ENCODE measurements around the gene SEPTIN3.
A peak's percentile ranks its signal among the peaks of the same experiment; 100 is the strongest.

Gene SEPTIN3

GRCh38 chr22:41976961-41977566 is 7.8 kb downstream of the SEPTIN3 start:
- DNase-seq = no peak

GRCh38 chr22:41978732-41979131 is 9.5 kb downstream of the SEPTIN3 start:
- no peak for DNase-seq

DNA sequence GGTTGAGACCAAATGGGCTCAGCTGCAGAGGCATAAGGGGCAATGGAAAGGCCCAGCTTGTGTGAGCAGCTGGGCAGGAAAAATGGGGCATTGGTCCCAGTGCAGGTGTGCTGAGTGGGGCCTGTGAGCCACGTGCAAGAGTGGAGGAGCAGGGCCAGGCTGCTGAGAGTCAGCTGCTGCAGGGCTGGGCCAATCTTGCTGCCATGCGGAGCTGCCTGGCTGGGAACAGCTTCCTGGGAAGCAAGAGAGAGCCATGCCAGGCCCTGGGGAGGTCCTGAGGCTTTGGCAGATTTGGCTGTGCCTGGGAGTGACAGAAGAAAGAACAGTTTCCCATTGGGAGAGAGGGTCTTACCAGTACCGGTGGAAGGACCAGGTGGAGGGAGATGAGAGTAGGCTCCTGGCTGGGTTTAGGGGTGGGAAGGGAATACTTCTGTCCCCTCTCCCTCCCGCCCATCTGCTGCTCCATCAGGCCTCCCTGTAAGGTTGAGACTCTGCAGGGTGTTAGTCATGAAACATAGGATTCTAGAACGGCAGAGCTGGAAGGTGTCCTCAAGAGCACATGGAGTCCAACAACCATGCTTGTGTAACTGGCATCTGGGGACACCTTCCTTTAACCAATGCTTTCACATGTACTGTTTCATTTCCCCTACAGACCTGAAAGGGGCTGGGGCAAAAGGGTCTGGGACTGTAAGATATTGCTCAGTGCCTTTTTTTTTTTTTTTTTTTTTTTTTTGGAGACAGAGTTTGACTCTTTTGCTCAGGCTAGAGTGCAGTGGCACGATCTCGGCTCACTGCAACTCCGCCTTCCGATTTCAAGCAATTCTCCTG is 10.4 kb downstream of the SEPTIN3 start:
- DNase-seq = no peak

GRCh38 chr22:41982865-41983264 is 13.6 kb downstream of the SEPTIN3 start:
- DNase-seq = no peak

- no peak for DNase-seq
Measured at GRCh38 chr22:41983513-41984405, 14.5 kb downstream of the SEPTIN3 start.

DNA sequence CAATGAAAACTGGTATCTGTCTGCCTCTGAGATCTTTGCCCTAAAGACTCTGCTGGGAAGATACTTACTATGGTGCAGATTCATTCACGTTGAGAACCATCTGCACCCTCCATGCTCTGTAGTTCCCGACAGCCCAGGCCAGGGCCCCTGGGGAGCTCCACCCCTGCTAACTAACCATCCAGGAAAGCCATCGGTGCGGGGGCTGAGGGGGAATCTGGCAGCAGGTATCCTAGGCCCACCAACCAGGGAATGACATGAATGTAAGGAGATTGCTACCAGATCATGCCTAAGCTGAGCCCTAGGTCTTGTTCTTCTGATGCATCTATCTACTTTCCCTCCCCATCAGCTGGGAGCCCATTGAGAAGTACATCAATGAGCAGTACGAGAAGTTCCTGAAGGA is 18.0 kb downstream of the SEPTIN3 start:
- DNase-seq = no peak

DNA sequence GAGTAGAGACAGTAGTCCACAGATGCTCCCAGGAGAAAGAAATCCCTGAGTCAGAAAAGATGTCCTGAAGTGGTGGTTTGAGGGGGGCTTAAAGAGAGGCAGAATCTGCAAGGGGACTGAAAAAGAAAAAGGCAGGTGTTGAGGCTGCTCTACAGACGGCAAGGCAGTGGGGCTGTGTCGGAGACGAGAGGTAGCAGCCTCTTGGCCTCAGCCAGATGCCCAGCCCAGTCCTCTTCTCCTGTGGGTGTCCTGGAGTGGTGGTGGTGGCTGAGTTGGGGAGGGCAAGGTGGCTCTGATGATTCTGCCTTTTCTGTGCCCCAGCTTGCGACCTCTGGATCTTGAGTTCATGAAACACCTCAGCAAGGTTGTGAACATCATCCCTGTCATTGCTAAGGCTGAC is 20.0 kb downstream of the SEPTIN3 start:
- no peak for DNase-seq

- no peak for DNase-seq
Measured at GRCh38 chr22:41991111-41991510, 21.9 kb downstream of the SEPTIN3 start.

- DNase-seq = no peak
Measured at GRCh38 chr22:41992496-41992895, 23.3 kb downstream of the SEPTIN3 start.

- DNase-seq = no peak
Measured at GRCh38 chr22:41995211-41995610, 26.0 kb downstream of the SEPTIN3 start.

- DNase-seq = no peak
Measured at GRCh38 chr22:41996826-41997225, 27.6 kb downstream of the SEPTIN3 start.

- DNase-seq = peak; percentile 94
Measured at GRCh38 chr22:41998361-41999261, 29.4 kb downstream of the SEPTIN3 start, which contains the start of gene WBP2NL. Gene WBP2NL, plus strand, starts transcription at chr22:41998788. Its CDS starts 31 bp downstream, at chr22:41998819.

- DNase-seq = no peak
Measured at GRCh38 chr22:42000466-42000865, 31.2 kb downstream of the SEPTIN3 start.

DNA sequence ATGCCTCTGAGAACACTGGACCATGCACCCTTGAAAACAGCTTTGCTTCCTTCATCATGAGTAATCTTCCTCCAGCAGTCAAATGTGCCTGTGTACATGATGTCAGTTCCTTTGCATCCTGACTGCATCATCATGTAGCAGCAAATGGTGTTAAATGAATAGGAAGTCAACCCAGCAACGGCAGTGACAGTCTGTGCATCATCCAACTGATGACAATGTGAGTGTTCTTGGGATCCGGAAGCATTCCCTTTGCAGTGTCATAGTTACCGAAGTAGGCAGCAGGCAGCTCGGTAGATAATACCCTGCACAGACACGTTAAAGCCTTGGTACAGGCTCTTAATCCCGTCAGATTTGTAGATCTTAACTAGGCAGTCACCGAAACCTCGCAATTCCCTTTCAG is 31.9 kb downstream of the SEPTIN3 start:
- no peak for DNase-seq

DNA sequence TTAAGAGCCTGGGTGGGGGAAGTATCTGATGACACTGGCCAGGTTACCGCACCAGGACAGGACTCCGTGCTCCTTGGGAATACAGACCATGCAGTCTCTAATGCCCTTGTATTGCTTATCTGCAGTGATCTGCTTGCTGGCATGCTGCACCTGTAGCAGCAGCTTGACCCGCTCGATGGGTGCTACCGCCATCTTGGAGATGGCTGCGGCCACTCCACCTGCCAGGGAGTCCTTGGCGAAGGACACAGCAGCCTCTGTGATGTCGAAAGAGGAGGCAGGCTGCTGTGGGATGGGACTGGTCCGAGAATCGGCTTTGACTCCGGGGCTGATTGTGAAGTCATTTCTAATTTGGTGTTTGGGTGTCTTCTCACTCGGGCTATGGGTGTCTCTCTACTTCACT is 32.5 kb downstream of the SEPTIN3 start:
- no peak for DNase-seq

DNA sequence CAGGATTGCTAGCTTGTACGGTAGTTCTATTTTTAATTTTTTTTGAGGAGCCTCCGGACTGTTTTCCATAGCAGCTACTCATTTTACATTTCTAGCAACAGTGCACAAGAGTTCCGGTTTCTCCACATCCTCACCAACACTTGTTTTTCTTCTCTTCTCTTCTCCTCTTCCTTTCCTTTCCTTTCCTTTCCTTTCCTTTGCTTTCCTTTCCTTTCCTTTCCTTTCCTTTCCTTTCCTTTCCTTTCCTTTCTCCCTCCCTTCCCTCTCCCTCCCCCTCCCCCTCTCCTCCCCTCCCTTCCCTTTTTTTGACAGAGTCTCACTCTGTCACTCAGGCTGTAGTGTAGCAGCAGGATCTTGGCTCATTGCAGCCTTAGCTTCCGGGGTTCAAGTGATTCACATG is 38.7 kb downstream of the SEPTIN3 start:
- DNase-seq = no peak

- no peak for DNase-seq
Measured at GRCh38 chr22:42010778-42011177, 41.5 kb downstream of the SEPTIN3 start.

DNA sequence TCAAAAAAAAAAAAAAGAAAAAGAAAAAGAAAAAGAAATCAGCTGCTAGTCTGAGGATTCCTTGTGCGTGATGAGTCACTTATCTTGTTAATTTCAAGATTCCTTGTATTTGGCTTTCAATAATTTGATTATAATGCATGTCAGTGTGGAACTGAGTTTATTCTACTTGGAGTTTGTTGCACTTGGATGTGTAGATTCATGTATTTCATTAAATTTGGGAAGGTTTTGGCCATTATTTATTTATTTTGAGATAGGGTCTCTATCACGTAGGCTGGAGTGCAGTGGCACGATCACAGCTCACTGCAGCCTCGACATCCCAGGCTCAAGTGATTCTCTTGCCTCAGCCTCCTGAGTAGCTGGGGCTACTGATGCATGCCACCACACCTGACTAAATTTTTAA is 44.1 kb downstream of the SEPTIN3 start:
- DNase-seq = no peak

GRCh38 chr22:42016111-42016510 is 46.9 kb downstream of the SEPTIN3 start:
- DNase-seq = no peak

GRCh38 chr22:42018224-42018623 is 49.0 kb downstream of the SEPTIN3 start:
- DNase-seq = no peak

Data from CD4-positive, alpha-beta T cell treated with Interleukin-17A for 1 hour (primary cell).